ENCODE results near the gene CDH16.

- TF ChIP-seq ZNF747 (tag by site-specific recombination; IDR thresholded peaks at IDR 0.05) = no peak
- TF ChIP-seq ZNF302 (tag by site-specific recombination; IDR thresholded peaks at IDR 0.05; ENCODE audit: low read depth) = no peak
- TF ChIP-seq ZNF140 (tag by site-specific recombination; IDR thresholded peaks at IDR 0.05) = no peak
- TF ChIP-seq YY2 (tag by site-specific recombination; IDR thresholded peaks at IDR 0.05) = no peak
- no peak for TF ChIP-seq CTCF (tag by site-specific recombination; IDR thresholded peaks at IDR 0.05)
- no peak for TF ChIP-seq ZBTB7A (tag by site-specific recombination; IDR thresholded peaks at IDR 0.05; ENCODE audit: low read depth)
- no peak for TF ChIP-seq ZNF670 (tag by site-specific recombination; IDR thresholded peaks at IDR 0.05; ENCODE audit: low read depth)
- no peak for TF ChIP-seq ZBTB20 (tag by site-specific recombination; IDR thresholded peaks at IDR 0.05)
- TF ChIP-seq ZBTB11 (tag by site-specific recombination; conservative IDR thresholded peaks at IDR 0.05; ENCODE audit: low read depth) = no peak
- no peak for TF ChIP-seq ZNF175 (tag by site-specific recombination; IDR thresholded peaks at IDR 0.05)
- no peak for TF ChIP-seq PRDM6 (tag by site-specific recombination; IDR thresholded peaks at IDR 0.05)
- TF ChIP-seq ZNF248 (tag by site-specific recombination; IDR thresholded peaks at IDR 0.05) = no peak
- no peak for TF ChIP-seq ZNF701 (tag by site-specific recombination; IDR thresholded peaks at IDR 0.05)
- no peak for TF ChIP-seq ZNF341 (tag by site-specific recombination; IDR thresholded peaks at IDR 0.05; ENCODE audit: low read depth)
Measured at GRCh38 chr16:66901626-66902025, 17.1 kb downstream of the CDH16 start.

Data from HEK293 (cell line).